Measurements from ENCODE around the gene TIGAR.

TIGAR gene

GRCh38 chr12:4388032-4388431 is 67.0 kb downstream of the TIGAR start:
- no peaks in the 10 kb centered on the region for H3K9me3 ChIP-seq (ENCODE audit: insufficient read depth, low read depth, low read length)
- H3K9ac ChIP-seq (ENCODE audit: low read depth, low read length, poor library complexity, severe bottlenecking) = no peak overlapping the region
- H3K36me3 ChIP-seq (ENCODE audit: insufficient read depth, low read length) = no peaks in the 10 kb centered on the region
- no peak overlapping the region for H3K4me3 ChIP-seq (ENCODE audit: low read length, poor library complexity, severe bottlenecking)
- H3K4me1 ChIP-seq (ENCODE audit: insufficient read depth, low read length, poor library complexity, severe bottlenecking) = no peaks in the 10 kb centered on the region
- H3K4me2 ChIP-seq (ENCODE audit: low read depth, low read length, poor library complexity, severe bottlenecking) = no peak overlapping the region
- no peaks in the 10 kb centered on the region for H4K20me1 ChIP-seq (ENCODE audit: insufficient read depth, low read length, poor library complexity, severe bottlenecking)
- no peaks in the 10 kb centered on the region for H3K27me3 ChIP-seq (ENCODE audit: insufficient read depth, low read length, poor library complexity, severe bottlenecking)
- no peak overlapping the region for H2AFZ ChIP-seq (ENCODE audit: low read length)
- no peaks in the 10 kb centered on the region for H3K79me2 ChIP-seq (ENCODE audit: insufficient read depth, low read length)
- H3F3A ChIP-seq (ENCODE audit: low read depth) = no peaks in the 10 kb centered on the region
- no peaks in the 10 kb centered on the region for H3K9me2 ChIP-seq (replicated peaks; ENCODE audit: low read depth, low read length)
- TF ChIP-seq EZH2phosphoT487 (IDR thresholded peaks at IDR 0.05; ENCODE audit: borderline replicate concordance) (no peak), CTCF (conservative IDR thresholded peaks at IDR 0.05; ENCODE audit: low read length) (no peak)

DNA sequence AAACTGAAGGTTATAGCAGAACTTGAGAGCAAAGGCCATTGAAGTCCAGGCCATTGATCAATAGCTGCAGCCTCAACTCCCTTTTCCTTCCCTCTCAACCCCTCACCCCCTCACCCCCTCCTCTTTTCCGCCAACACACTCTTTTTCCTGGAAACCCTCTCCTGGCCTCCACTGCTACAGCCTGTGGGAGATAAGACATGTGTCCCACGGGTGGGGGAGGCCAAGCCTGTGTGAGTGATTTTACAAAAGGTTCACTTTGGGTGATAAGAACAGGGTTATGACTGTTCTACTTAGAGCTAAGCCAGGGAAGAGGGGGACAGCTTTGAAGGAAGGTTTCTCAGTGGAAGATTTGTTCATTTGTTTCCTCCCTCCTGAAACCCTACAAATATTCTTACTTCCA is 67.6 kb downstream of the TIGAR start:
- Histone ChIP-seq H3K9me2 (replicated peaks; ENCODE audit: low read depth, low read length) (no peaks in the 10 kb centered on the region), H3K9ac (ENCODE audit: low read depth, low read length, poor library complexity, severe bottlenecking) (no peak overlapping the region), H3K27me3 (ENCODE audit: insufficient read depth, low read length, poor library complexity, severe bottlenecking) (no peaks in the 10 kb centered on the region), H3F3A (ENCODE audit: low read depth) (no peaks in the 10 kb centered on the region), H3K79me2 (ENCODE audit: insufficient read depth, low read length) (no peaks in the 10 kb centered on the region), H3K9me3 (ENCODE audit: insufficient read depth, low read depth, low read length) (no peaks in the 10 kb centered on the region), H3K4me1 (ENCODE audit: insufficient read depth, low read length, poor library complexity, severe bottlenecking) (no peaks in the 10 kb centered on the region), H3K36me3 (ENCODE audit: insufficient read depth, low read length) (no peaks in the 10 kb centered on the region), H2AFZ (ENCODE audit: low read length) (no peak overlapping the region), H3K4me2 (ENCODE audit: low read depth, low read length, poor library complexity, severe bottlenecking) (no peak overlapping the region), H4K20me1 (ENCODE audit: insufficient read depth, low read length, poor library complexity, severe bottlenecking) (no peaks in the 10 kb centered on the region), H3K4me3 (ENCODE audit: low read length, poor library complexity, severe bottlenecking) (no peak overlapping the region)
- no peak for TF ChIP-seq CTCF (conservative IDR thresholded peaks at IDR 0.05; ENCODE audit: low read length)
- no peak for TF ChIP-seq EZH2phosphoT487 (IDR thresholded peaks at IDR 0.05; ENCODE audit: borderline replicate concordance)

DNA sequence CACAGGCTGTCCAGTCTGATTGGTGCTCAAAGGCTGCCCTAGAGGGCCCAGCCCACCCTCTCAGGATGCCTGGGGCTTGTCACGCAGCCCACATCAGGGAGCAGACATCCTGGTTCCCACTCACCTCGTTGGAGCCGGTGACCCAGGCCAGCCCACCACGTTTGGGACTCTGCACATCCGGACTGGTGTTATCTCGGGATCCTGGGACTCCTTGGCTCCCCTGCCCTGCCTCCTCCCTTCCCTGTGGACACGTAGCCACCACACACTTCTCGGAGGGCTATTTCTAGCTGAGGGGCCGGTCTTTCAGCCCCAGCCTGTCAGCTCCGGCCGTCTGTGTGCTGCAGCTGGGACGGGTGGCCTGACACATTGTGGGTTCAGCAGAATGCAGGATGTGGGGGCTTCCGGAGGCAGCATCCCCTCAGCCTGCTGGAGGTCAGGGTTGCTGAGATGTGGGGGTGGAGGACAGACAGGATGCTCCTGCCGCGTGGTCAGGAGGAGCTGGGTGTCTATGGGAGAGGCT is 71.3 kb downstream of the TIGAR start:
- H3K4me2 ChIP-seq (ENCODE audit: low read depth, low read length, poor library complexity, severe bottlenecking) = no peak overlapping the region
- H3K4me3 ChIP-seq (ENCODE audit: low read length, poor library complexity, severe bottlenecking) = no peak overlapping the region
- TF ChIP-seq EZH2phosphoT487 (IDR thresholded peaks at IDR 0.05; ENCODE audit: borderline replicate concordance) (no peak), CTCF (conservative IDR thresholded peaks at IDR 0.05; ENCODE audit: low read length) (no peak)
- H3K79me2 ChIP-seq (ENCODE audit: insufficient read depth, low read length) = no peaks in the 10 kb centered on the region
- no peak overlapping the region for H3K9ac ChIP-seq (ENCODE audit: low read depth, low read length, poor library complexity, severe bottlenecking)
- no peaks in the 10 kb centered on the region for H3K9me2 ChIP-seq (replicated peaks; ENCODE audit: low read depth, low read length)
- no peaks in the 10 kb centered on the region for H3K9me3 ChIP-seq (ENCODE audit: insufficient read depth, low read depth, low read length)
- H3K27me3 ChIP-seq (ENCODE audit: insufficient read depth, low read length, poor library complexity, severe bottlenecking) = no peaks in the 10 kb centered on the region
- H3F3A ChIP-seq (ENCODE audit: low read depth) = no peaks in the 10 kb centered on the region
- no peaks in the 10 kb centered on the region for H3K4me1 ChIP-seq (ENCODE audit: insufficient read depth, low read length, poor library complexity, severe bottlenecking)
- no peaks in the 10 kb centered on the region for H4K20me1 ChIP-seq (ENCODE audit: insufficient read depth, low read length, poor library complexity, severe bottlenecking)
- H2AFZ ChIP-seq (ENCODE audit: low read length) = no peak overlapping the region
- H3K36me3 ChIP-seq (ENCODE audit: insufficient read depth, low read length) = no peaks in the 10 kb centered on the region
